Measurements from ENCODE around the gene OR10K2.

OR10K2 gene

GRCh38 chr1:158426137-158426536, at the start of gene OR10K2:
Gene OR10K2, minus strand, starts transcription at chr1:158426237. Its CDS starts 5,371 bp downstream, at chr1:158420866.
- DNase-seq, result no peak
- H3K27ac Mint-ChIP-seq, result no peak within 1 kb of the TSS
- no peak within 1 kb of the TSS for H3K4me3 Mint-ChIP-seq
- H3K27me3 Mint-ChIP-seq (ENCODE audit: low read depth, poor library complexity), result no peaks in the 10 kb centered on the region
- TF ChIP-seq CTCF (IDR thresholded peaks at IDR 0.05), result no peak
- H3K36me3 Mint-ChIP-seq (ENCODE audit: low read depth), result no peaks in the 10 kb centered on the region
- H3K9me3 Mint-ChIP-seq, result peaks cover 14% of the 10 kb centered on the region
- H3K4me1 Mint-ChIP-seq, result no peaks in the 10 kb centered on the region

- DNase-seq, result no peak
- no peak for TF ChIP-seq CTCF (IDR thresholded peaks at IDR 0.05)
- H3K27me3 Mint-ChIP-seq (ENCODE audit: low read depth, poor library complexity), result peaks cover 16% of the 10 kb centered on the region
- H3K27ac Mint-ChIP-seq, result no peak within 1 kb of the TSS
- H3K9me3 Mint-ChIP-seq, result no peaks in the 10 kb centered on the region
- H3K36me3 Mint-ChIP-seq (ENCODE audit: low read depth), result no peaks in the 10 kb centered on the region
- H3K4me1 Mint-ChIP-seq, result no peaks in the 10 kb centered on the region
- H3K4me3 Mint-ChIP-seq, result no peak within 1 kb of the TSS
These were observed 45.9 kb upstream of the OR10K2 start, which contains the start of gene OR10R2 for GRCh38 chr1:158471920-158472319. Gene OR10R2, plus strand, starts transcription at chr1:158472220. Its CDS starts 106 bp downstream, at chr1:158472326.

GRCh38 chr1:158461534-158461933, 35.5 kb upstream of the OR10K2 start, which contains the start of gene OR10K1:
Gene OR10K1, plus strand, starts transcription at chr1:158461834. Its CDS starts 3,728 bp downstream, at chr1:158465562.
- no peak within 1 kb of the TSS for H3K4me3 Mint-ChIP-seq
- H3K27me3 Mint-ChIP-seq (ENCODE audit: low read depth, poor library complexity), result peaks cover 13% of the 10 kb centered on the region
- H3K4me1 Mint-ChIP-seq, result no peaks in the 10 kb centered on the region
- H3K36me3 Mint-ChIP-seq (ENCODE audit: low read depth), result no peaks in the 10 kb centered on the region
- H3K27ac Mint-ChIP-seq, result no peak within 1 kb of the TSS
- no peak for TF ChIP-seq CTCF (IDR thresholded peaks at IDR 0.05)
- no peak for DNase-seq
- no peaks in the 10 kb centered on the region for H3K9me3 Mint-ChIP-seq

GRCh38 chr1:158458263-158458662, 32.2 kb upstream of the OR10K2 start:
- H3K9me3 Mint-ChIP-seq, result peaks cover 5% of the 10 kb centered on the region

GRCh38 chr1:158457246-158457645, 31.2 kb upstream of the OR10K2 start:
- peaks cover 9% of the 10 kb centered on the region for H3K27me3 Mint-ChIP-seq (ENCODE audit: low read depth, poor library complexity)
- peaks cover 6% of the 10 kb centered on the region for H3K9me3 Mint-ChIP-seq
- no peaks in the 10 kb centered on the region for H3K36me3 Mint-ChIP-seq (ENCODE audit: low read depth)
- H3K27ac Mint-ChIP-seq, result no peak overlapping the region
- no peak for TF ChIP-seq CTCF (IDR thresholded peaks at IDR 0.05)
- no peak overlapping the region for H3K4me3 Mint-ChIP-seq
- no peak for DNase-seq
- no peaks in the 10 kb centered on the region for H3K4me1 Mint-ChIP-seq

More at GRCh38 chr1:158458263-158458662, 32.2 kb upstream of the OR10K2 start:
- H3K4me3 Mint-ChIP-seq, result no peak overlapping the region
- no peaks in the 10 kb centered on the region for H3K4me1 Mint-ChIP-seq
- no peaks in the 10 kb centered on the region for H3K36me3 Mint-ChIP-seq (ENCODE audit: low read depth)
- H3K27me3 Mint-ChIP-seq (ENCODE audit: low read depth, poor library complexity), result peaks cover 9% of the 10 kb centered on the region
- DNase-seq, result no peak
- no peak overlapping the region for H3K27ac Mint-ChIP-seq
- TF ChIP-seq CTCF (IDR thresholded peaks at IDR 0.05), result no peak

GRCh38 chr1:158454537-158454936, 28.5 kb upstream of the OR10K2 start:
- H3K4me3 Mint-ChIP-seq, result no peak overlapping the region

More at GRCh38 chr1:158454537-158454936, 28.5 kb upstream of the OR10K2 start:
- DNase-seq, result no peak
- Mint-ChIP-seq H3K9me3 (peaks cover 12% of the 10 kb centered on the region), H3K27ac (no peak overlapping the region), H3K4me1 (no peaks in the 10 kb centered on the region), H3K27me3 (ENCODE audit: low read depth, poor library complexity) (peaks cover 3% of the 10 kb centered on the region), H3K36me3 (ENCODE audit: low read depth) (no peaks in the 10 kb centered on the region)
- no peak for TF ChIP-seq CTCF (IDR thresholded peaks at IDR 0.05)
